Epithelial cell of proximal tubule (primary cell): Measurements from ENCODE around the gene DOCK2. TPM values are rescaled to one million over a fixed set of nuclear protein-coding genes. Genes with fewer than 3 reads are reported as not detected.

Source experiments
- DNase-seq: peaks from one replicate; pipeline ENCODE4 v3.0.0-alpha.2; 2011; ENCODE audit warnings: low read depth
- H3K4me3 ChIP-seq: 2 replicates; pipeline ENCODE4 v1.5.1; 2011; ENCODE audit warnings: low read depth, mild to moderate bottlenecking, low read length
- total RNA-seq: library from RNA; depleted of rRNA; stranded (reverse); fragments of >200 nt; gene quantifications from 2 replicates; pipeline ENCODE4 v1.2.3, GENCODE V29; 2015
- TF ChIP-seq, protein P1 (sequence below): conservative IDR thresholded peaks from 2 replicates; pipeline ENCODE4 v1.5.1; 2012; ENCODE audit warnings: low read depth, mild to moderate bottlenecking, low read length

The DOCK2 gene
- total RNA-seq, 1 donor from 2014 or later, result 30.4 TPM

DNA sequence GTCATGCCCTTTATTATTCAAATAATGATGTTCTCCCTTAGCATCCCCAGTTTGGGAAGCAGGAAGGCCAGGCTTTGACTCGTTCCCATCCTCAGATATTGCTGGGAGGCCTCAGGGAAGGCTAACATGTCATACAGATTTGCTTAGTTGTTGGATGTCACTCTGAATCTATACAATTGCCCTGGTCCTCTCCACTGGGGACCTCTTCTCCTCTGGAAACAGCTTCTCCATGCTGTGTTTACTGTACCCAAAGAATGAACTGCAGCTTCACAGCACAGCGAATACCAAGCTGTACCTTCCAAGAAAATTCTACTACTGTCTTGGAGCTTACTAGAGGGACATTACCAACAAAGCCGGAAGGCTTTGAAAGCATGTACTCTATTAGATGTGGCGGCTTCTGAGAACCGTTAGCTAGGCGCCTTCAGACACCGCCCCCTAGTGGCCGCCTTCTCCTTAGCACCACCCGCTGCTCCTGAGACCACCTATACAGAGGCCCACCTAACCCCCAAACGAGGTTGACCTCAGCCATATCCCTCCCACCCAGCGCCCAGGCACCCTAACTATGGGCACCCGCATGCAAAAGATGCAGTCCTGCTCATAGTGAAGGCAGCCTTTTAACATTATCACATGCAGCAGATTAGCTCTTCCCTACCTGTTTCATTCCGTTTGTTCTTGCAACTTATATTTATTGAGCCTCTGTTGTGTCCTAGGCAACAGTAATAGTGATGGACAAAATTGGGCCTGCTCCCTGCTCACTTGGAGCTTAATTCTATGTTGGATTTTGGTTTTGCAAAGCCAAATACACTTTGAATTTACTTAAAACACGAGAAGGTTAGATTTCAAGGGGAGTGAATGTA is 433.7 kb downstream of the DOCK2 start:
- TF ChIP-seq, protein P1, sequence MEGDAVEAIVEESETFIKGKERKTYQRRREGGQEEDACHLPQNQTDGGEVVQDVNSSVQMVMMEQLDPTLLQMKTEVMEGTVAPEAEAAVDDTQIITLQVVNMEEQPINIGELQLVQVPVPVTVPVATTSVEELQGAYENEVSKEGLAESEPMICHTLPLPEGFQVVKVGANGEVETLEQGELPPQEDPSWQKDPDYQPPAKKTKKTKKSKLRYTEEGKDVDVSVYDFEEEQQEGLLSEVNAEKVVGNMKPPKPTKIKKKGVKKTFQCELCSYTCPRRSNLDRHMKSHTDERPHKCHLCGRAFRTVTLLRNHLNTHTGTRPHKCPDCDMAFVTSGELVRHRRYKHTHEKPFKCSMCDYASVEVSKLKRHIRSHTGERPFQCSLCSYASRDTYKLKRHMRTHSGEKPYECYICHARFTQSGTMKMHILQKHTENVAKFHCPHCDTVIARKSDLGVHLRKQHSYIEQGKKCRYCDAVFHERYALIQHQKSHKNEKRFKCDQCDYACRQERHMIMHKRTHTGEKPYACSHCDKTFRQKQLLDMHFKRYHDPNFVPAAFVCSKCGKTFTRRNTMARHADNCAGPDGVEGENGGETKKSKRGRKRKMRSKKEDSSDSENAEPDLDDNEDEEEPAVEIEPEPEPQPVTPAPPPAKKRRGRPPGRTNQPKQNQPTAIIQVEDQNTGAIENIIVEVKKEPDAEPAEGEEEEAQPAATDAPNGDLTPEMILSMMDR, result peak; percentile 70
- DNase-seq, result no peak
- H3K4me3 ChIP-seq, result no peak overlapping the region

DNA sequence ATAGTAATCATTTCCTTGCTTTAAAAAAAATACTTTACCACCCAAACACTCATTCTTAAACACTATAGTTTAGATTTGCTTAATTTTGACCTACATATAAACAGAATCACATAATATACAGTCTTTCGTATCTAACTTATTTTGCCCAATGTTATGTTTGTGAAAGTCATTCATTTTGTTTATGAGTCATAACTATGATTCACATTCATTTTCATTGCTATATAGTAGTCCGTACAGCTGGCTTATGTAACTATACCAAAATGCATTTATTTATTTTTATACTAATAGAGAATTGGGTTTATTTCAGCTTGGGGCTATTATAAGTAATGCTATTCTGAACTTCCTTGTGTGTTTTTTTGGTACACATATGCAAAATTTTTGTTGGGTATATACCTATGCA is 434.7 kb downstream of the DOCK2 start:
- no peak overlapping the region for H3K4me3 ChIP-seq
- no peak for DNase-seq
- TF ChIP-seq, protein P1, result no peak

DNA sequence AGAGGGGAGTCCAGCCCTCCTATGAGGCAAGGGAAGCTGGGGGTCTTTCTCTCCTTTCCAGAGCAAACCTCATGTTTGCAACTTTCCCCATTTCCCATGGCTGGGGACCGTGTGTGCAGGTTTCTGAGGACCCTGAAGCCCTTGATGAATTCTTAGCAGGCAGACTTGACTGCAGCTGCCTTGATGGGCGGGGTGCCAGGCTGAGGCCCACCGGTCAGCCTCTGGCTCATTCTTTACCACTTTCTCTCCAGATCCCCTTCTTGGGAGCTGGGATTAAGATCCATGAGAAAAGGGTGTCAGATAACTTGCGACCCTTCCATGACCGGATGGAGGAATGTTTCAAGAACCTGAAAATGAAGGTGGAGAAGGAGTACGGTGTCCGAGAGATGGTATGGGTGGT is 438.6 kb downstream of the DOCK2 start:
- DNase-seq, result no peak
- no peak overlapping the region for H3K4me3 ChIP-seq
- TF ChIP-seq, protein P1, result no peak

DNA sequence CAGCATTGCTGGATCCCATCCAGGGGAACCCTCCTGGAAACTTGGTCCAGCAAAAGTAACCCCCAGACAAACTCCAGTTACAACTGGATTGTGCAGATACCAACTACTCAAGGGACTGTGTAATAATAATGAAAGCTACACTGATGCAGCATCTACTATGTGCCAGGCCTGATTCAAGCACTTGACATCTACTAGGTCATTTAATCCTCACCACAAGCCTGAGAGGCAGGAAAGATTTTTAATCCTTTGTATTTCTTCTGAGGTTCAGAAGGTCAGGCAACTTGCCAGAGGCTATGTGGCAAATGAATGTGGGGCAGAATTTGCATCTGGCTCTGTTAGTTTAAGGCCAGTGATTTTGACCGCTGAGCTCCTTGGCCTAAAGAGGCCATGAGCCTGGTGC is 439.1 kb downstream of the DOCK2 start:
- no peak overlapping the region for H3K4me3 ChIP-seq
- TF ChIP-seq, protein P1, result no peak
- DNase-seq, result no peak

DNA sequence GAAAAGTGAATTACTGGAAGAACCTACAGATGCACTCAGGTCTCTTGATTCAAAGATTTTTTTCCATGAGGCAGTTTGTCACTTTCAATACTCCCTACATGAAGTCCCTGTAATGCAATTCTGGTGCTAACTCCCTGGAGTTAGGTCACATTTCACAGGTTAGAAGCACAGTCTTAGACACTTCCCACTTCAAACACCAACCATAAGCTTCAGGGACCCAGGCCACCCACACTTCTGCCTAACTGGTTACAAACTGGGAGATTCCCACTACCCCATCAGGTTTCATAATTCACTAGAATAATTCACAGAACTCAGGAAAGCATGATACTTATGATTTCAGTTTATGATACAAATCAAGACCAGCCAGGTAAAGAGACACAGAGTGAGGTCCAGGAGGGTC is 439.7 kb downstream of the DOCK2 start:
- no peak for DNase-seq
- no peak overlapping the region for H3K4me3 ChIP-seq
- TF ChIP-seq, protein P1, result no peak

DNA sequence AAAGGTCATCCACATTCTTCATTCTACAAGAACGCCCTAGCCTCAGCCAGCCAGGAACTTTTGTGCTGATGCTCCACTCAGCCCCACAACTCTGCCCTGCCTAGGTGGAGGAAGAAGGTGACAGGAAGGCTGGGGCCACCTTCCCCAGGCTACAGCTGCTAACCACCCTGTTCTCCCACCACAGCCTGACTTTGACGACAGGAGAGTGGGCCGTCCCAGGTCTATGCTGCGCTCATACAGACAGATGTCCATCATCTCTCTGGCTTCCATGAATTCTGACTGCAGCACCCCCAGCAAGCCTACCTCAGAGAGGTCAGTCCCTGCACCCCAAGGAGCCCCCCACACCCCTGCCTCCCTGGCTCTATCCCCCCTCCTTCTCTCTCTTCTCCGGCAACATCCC is 440.5 kb downstream of the DOCK2 start:
- TF ChIP-seq, protein P1, result no peak
- DNase-seq, result no peak
- no peak overlapping the region for H3K4me3 ChIP-seq

DNA sequence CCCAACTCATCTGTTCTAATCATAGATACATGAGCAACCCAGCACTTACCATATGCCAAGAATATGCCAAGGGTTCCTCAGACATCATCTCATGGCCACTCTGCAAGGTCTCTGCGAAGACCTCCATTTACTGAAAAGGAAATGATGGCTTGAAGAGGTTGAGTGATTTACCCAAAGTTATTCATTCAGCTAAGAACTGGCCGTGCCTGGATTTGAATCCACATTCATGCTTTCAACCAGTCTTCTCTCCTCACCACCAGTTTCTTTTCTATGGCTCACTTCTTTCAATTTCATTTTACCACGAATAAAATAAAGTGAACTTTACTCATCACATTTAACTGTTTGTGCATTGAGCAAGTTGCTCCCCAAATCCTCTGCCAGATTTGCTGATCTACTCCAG is 441.4 kb downstream of the DOCK2 start:
- TF ChIP-seq, protein P1, result no peak
- H3K4me3 ChIP-seq, result no peak overlapping the region
- no peak for DNase-seq
